Testis (tissue), 3 donors: Measurements from ENCODE around the gene RASAL3. TPM values are rescaled to one million over a fixed set of nuclear protein-coding genes. Genes with fewer than 3 reads are reported as not detected.
"Not testable (repeated sequence)": the region's sequence is repeated elsewhere in the genome, so short reads cannot be mapped to it uniquely, and the experiment has no call there.

ENCODE experiments used
- DNase-seq: peaks from one replicate; pipeline ENCODE4 v3.0.0-alpha.2; 2019
- H3K27ac ChIP-seq, 2 donors: fragments of 200-600 bp; sonication (generic); one replicate each; pipeline ENCODE4 v1.5.1; 2019
- H3K27me3 ChIP-seq: fragments of 200-600 bp; sonication (generic); one replicate; pipeline ENCODE4 v1.5.1; 2019
- H3K36me3 ChIP-seq: fragments of 200-600 bp; sonication (generic); one replicate; pipeline ENCODE4 v1.5.1; 2017; ENCODE audit warnings: low read depth; ENCODE audit errors: missing control alignments
- H3K4me1 ChIP-seq: fragments of 200-600 bp; sonication (generic); one replicate; pipeline ENCODE4 v1.5.1; 2019
- H3K4me3 ChIP-seq, 2 donors: fragments of 200-600 bp; sonication (generic); one replicate each; pipeline ENCODE4 v1.5.1; 2017 to 2019
- H3K9me3 ChIP-seq: fragments of 200-600 bp; sonication (generic); one replicate; pipeline ENCODE4 v1.5.1; 2017
- POLR2A ChIP-seq: fragments of 450-650 bp; IDR thresholded peaks from one replicate; pipeline ENCODE4 v1.6.1; 2017; ENCODE audit warnings: antibody characterized with exemption, mild to moderate bottlenecking, moderate library complexity
- WGBS, 2 donors: methylation state at CpG; one replicate each; pipeline ENCODE4 v1.1.5; 2018; 5-methylcytosine and 5-hydroxymethylcytosine counted together
- intact Hi-C: fragments of 100-400 bp; cut with DNase I; formaldehyde crosslinking; loops from one replicate; pipeline ENCODE4 v1.15.1; 2023; ENCODE audit warnings: low total_unique reads
- polyA plus RNA-seq: library from polyadenylated mRNA; stranded (reverse); fragments of 350-450 nt; fragmentation: Illumina TruSeq; extraction: RNeasy Lipid Tissue Mini Kit (QIAGEN cat#74804); gene quantifications from one replicate; pipeline ENCODE4 v1.2.3, GENCODE V29; 2014; ENCODE audit warnings: low read depth, low replicate concordance; ENCODE audit not compliant: insufficient read depth
- total RNA-seq, 2 donors: library from RNA; depleted of rRNA; stranded (reverse); fragments of >200 nt; gene quantifications; one replicate each; pipeline ENCODE4 v1.2.3, GENCODE V29; 2016
- TF ChIP-seq, protein P1 (sequence below), 3 experiments: fragments of 450-650 bp in 2 of 3; fragments of 200-600 bp in 1 of 3; sonication (generic) in 1 of 3; IDR thresholded peaks; one replicate each; pipeline ENCODE4 v1.5.1; 2016 to 2019; ENCODE audit warnings: antibody characterized with exemption in 3 of 3, mild to moderate bottlenecking in 2 of 3, moderate library complexity in 1 of 3

The RASAL3 gene
- total and polyA plus RNA-seq, 3 donors from 2014 or later, result 1.4 to 2.7 (median 2.0) TPM

DNA sequence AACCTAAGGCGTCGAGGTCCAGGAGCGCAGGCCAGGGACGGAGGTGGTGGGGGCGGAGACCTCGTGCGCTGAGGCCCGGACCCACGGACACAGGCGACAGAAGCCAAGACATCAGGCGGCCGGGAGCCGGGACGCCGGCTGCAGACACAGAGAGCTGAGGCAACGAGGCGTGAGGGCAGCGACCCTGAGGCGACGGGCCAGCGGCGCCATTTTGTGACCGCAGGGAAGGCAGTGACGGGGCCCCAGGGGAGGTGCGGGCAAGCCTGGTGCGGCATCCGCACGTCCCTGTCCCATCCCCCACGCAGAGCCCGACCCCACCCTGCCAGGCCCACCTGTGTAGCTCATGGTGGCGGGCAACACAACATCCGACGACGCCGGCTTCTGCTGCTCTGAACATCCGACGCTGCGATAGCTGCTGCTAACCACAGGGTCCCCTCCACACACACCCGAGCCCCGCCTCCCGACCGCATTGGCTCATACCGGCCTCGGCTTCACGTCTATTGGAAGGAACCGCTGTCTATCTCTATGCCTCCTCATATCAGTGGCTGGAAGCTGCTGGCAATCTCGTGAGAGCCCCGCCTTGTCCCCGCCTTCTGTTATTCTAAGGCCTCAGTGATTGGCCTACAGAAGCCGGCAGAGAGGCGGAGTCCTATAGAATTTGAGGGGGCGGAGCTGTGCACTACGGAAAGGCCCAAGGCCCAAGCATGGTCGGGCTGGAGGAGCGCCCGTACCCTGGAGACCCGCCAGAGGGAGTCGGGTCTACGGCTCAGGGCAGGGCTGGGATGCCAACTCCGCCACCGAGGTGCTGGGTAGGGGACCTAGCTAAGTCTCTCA is 45.5 kb downstream of the RASAL3 start, which contains the start of gene AKAP8L:
TSS of gene AKAP8L (minus strand) at position 410 of the 834 bp plus-strand sequence. CDS start at position 345, 65 bp downstream.
- peak; percentile 100 for DNase-seq
- Histone ChIP-seq H3K27ac (peak within 1 kb of the TSS; percentile 86 to 89), H3K9me3 (no peaks in the 10 kb centered on the region), H3K4me1 (peaks cover 12% of the 10 kb centered on the region), H3K36me3 (no peaks in the 10 kb centered on the region), H3K27me3 (no peaks in the 10 kb centered on the region), H3K4me3 (peak within 1 kb of the TSS; percentile 98)
- TF ChIP-seq, protein P1, sequence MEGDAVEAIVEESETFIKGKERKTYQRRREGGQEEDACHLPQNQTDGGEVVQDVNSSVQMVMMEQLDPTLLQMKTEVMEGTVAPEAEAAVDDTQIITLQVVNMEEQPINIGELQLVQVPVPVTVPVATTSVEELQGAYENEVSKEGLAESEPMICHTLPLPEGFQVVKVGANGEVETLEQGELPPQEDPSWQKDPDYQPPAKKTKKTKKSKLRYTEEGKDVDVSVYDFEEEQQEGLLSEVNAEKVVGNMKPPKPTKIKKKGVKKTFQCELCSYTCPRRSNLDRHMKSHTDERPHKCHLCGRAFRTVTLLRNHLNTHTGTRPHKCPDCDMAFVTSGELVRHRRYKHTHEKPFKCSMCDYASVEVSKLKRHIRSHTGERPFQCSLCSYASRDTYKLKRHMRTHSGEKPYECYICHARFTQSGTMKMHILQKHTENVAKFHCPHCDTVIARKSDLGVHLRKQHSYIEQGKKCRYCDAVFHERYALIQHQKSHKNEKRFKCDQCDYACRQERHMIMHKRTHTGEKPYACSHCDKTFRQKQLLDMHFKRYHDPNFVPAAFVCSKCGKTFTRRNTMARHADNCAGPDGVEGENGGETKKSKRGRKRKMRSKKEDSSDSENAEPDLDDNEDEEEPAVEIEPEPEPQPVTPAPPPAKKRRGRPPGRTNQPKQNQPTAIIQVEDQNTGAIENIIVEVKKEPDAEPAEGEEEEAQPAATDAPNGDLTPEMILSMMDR (IDR thresholded peaks at IDR 0.05), result peak; percentile 34 to 68 (median 55)
- TF ChIP-seq POLR2A, result peak; percentile 59
- intact Hi-C loops, result no loop called here
- 0% methylated on average over 25 to 56 of the region's 61 CpGs for WGBS, 2 donors

DNA sequence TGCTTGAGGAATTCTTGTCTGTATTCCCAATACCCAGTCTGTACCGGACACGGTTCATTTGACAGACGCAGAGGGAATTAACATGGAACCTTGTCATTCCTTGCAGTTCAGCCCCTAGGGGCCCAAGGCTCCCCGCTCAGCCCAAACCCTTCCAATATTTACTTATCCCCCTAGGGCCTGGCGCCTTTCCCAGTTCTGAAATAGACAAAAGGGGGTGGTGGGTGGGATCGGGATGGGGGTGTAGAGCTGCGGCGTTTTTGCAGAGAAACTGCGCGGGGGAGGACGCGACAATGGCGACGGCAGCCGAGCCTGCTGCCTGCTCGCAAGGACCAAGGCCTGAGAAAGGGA is 46.1 kb downstream of the RASAL3 start:
- H3K27ac ChIP-seq, result peak overlapping the region; percentile 86 to 89
- intact Hi-C loops, result no loop called here
- H3K36me3 ChIP-seq, result no peaks in the 10 kb centered on the region
- H3K4me1 ChIP-seq, result peaks cover 18% of the 10 kb centered on the region
- WGBS, 2 donors, result 1 to 2% methylated on average over 14 to 16 of the region's 16 CpGs
- no peaks in the 10 kb centered on the region for H3K9me3 ChIP-seq
- peak overlapping the region; percentile 98 for H3K4me3 ChIP-seq
- H3K27me3 ChIP-seq, result no peaks in the 10 kb centered on the region
- no peak for TF ChIP-seq POLR2A
- TF ChIP-seq, protein P1 (IDR thresholded peaks at IDR 0.05), result no peak
- DNase-seq, result peak; percentile 29

DNA sequence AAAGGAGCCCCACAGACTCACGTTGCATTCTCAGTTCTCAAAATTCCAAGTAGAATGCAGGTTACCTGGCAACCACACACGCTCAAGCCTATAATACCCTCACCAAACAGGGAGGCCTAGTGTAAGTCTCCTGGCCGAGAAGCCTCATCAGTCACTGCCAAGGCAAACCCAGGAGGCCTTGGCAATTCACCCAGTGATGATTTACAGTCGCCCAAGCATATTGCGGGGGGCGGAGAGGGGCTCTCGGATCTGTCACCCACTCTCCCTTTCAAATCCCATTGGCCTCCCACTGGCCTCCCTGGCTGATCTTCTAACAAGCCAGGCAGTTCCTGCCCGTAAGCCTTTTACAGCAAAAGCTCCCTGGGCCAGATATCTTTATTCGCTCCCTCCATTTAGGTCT is 46.6 kb downstream of the RASAL3 start:
- no peak for DNase-seq
- Histone ChIP-seq H3K36me3 (no peaks in the 10 kb centered on the region), H3K27me3 (no peaks in the 10 kb centered on the region), H3K4me3 (peak overlapping the region; percentile 98), H3K9me3 (no peaks in the 10 kb centered on the region), H3K4me1 (peaks cover 23% of the 10 kb centered on the region), H3K27ac (peak overlapping the region; percentile 86 to 89)
- TF ChIP-seq, protein P1 (IDR thresholded peaks at IDR 0.05), result no peak
- no peak for TF ChIP-seq POLR2A
- WGBS, 2 donors, result 3 to 7% methylated on average over 9 of the region's 9 CpGs
- intact Hi-C loops, result no loop called here

DNA sequence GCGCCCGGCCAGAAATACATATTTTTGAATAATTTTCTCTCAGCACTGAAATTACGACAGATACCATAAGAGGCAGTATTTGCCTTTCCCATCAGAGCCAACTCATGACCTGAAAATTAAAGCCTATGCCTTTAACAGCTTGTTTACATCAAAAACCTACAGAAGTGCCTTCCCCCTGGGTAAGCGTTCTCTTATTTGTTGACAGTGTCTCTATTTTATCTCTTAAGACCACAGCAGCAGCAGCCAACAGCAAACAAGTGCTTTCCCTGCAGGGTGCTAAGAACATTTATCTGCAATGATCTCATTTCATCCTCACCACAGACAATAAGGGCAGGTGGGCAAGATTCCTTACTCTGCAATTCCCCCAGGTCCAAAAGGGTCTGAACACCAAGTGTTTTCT is 51.5 kb downstream of the RASAL3 start:
- H3K27me3 ChIP-seq, result no peaks in the 10 kb centered on the region
- no peaks in the 10 kb centered on the region for H3K9me3 ChIP-seq
- peaks cover 44% of the 10 kb centered on the region for H3K4me1 ChIP-seq
- no peak overlapping the region for H3K4me3 ChIP-seq
- 57 to 70% methylated on average over 4 of the region's 4 CpGs for WGBS, 2 donors
- TF ChIP-seq, protein P1 (IDR thresholded peaks at IDR 0.05), result no peak
- TF ChIP-seq POLR2A, result no peak
- H3K27ac ChIP-seq, result peak overlapping the region; percentile 37 to 41
- no peaks in the 10 kb centered on the region for H3K36me3 ChIP-seq
- no peak for DNase-seq
- intact Hi-C loops, result no loop called here

DNA sequence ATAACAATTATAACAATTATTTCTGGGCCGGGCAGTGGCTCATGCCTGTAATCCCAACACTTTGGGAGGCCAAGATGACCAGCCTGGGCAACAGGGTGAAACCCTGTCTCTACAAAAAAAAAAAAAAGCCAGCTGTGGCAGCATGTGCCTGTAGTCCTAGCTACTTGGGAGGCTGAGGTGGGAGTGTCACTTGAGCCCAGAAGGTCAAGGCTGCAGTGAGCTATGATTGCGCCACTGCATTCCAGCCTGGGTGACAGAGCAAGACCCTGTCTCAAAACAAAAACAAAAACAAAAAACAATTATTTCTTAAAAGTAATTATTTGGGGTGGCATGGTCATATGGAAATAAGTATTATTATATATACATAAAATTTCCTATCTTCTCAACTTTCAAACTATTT is 53.0 kb downstream of the RASAL3 start:
- intact Hi-C loops, H3K9me3 ChIP-seq, H3K36me3 ChIP-seq, H3K27me3 ChIP-seq, H3K4me3 ChIP-seq: not testable (repeated sequence)
- peaks cover 37% of the 10 kb centered on the region for H3K4me1 ChIP-seq
- peak overlapping the region; percentile 41 to 68 for H3K27ac ChIP-seq
- WGBS, 2 donors, result 42 to 54% methylated on average over 2 of the region's 2 CpGs
- peak; percentile 69 for DNase-seq
